Inferior parietal cortex (tissue), 1 donor: ENCODE data around the gene OR1M1.
"Not testable (repeated sequence)": the region's sequence is repeated elsewhere in the genome, so short reads cannot be mapped to it uniquely, and the experiment has no call there.

Source experiments
- DNase-seq: peaks from one replicate; pipeline ENCODE4 v3.0.0-alpha.2; 2016; ENCODE audit errors: extremely low spot score

Gene OR1M1

DNA sequence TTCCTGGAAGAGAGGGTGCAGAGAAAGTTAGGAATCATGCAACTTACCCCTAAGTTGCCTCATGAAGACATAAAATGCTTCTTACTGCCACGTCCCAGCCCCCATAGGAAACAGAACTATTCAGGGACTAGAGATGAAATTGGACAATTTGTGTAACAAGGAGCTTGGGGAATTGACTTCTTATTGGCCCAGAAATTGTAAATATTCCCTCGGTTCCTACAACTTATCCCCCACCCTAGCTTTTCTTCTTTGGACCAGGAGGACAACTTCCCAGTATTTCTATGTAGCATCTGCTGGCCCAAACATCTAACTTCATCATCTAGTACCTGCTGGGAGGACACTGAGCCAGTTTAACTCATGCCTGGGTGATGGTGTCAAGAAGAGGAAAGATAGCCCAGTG lies at the start of gene OR1M1:
Gene OR1M1, plus strand, starts transcription at position 301 of the 400 bp plus-strand sequence. CDS start 6,184 bp downstream, outside the sequence.
- DNase-seq = no peak

- no peak for DNase-seq
Observed at GRCh38 chr19:9037400-9038062, 49.3 kb upstream of the OR1M1 start.

GRCh38 chr19:9039728-9040127 lies 47.1 kb upstream of the OR1M1 start:
- no peak for DNase-seq

- no peak for DNase-seq
Observed at GRCh38 chr19:9040131-9040530, 46.7 kb upstream of the OR1M1 start.

DNA sequence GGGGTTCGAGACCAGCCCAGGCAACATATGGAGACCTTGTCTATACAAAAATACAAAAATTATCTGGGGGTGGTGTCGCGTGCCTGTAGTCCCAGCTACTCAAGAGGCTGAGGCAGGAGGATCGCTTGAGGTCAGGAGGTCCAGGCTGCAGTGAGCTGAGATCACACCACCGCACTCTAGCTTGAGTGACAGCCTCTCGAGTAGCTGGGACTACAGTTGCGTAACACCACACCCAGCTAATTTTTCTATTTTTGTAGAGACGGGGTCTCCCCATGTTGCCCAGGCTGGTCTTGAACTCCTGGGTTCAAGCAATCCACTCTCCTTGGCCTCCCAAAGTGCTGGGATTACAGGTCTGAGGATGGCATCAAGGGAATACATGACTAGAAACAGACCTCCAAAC lies 45.8 kb upstream of the OR1M1 start:
- DNase-seq = no peak

GRCh38 chr19:9043524-9043923 lies 43.3 kb upstream of the OR1M1 start:
- DNase-seq = no peak

- no peak for DNase-seq
Observed at GRCh38 chr19:9044449-9044848, 42.4 kb upstream of the OR1M1 start.

GRCh38 chr19:9046694-9047093 lies 40.2 kb upstream of the OR1M1 start:
- no peak for DNase-seq

DNA sequence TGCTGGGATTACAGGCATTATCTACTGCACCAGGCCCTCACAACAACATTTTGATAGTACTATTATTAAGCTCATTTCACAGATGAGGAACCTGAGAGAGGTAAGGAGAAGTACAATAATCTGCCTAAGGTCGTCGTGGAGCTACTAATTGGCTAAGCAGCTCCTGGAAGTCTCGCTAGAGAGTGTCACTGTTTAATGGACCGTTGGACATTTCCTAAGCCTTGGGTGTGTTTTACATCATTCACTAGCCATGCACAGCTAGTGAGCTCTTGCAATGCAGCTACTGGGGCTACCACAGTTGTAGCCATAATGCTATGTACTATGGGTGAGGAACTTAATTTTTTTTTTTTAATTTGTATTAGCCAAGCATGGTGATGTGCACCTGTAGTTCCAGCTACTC lies 34.0 kb upstream of the OR1M1 start:
- DNase-seq = no peak

GRCh38 chr19:9053674-9054073 lies 33.2 kb upstream of the OR1M1 start:
- DNase-seq = not testable (repeated sequence)

GRCh38 chr19:9054207-9054606 lies 32.7 kb upstream of the OR1M1 start:
- no peak for DNase-seq

- no peak for DNase-seq
Observed at GRCh38 chr19:9054765-9055164, 32.1 kb upstream of the OR1M1 start.

GRCh38 chr19:9056131-9056530 lies 30.7 kb upstream of the OR1M1 start:
- DNase-seq = not testable (repeated sequence)

GRCh38 chr19:9057505-9058258 lies 29.2 kb upstream of the OR1M1 start:
- DNase-seq = no peak

- no peak for DNase-seq
Observed at GRCh38 chr19:9058905-9059667, 27.8 kb upstream of the OR1M1 start.

DNA sequence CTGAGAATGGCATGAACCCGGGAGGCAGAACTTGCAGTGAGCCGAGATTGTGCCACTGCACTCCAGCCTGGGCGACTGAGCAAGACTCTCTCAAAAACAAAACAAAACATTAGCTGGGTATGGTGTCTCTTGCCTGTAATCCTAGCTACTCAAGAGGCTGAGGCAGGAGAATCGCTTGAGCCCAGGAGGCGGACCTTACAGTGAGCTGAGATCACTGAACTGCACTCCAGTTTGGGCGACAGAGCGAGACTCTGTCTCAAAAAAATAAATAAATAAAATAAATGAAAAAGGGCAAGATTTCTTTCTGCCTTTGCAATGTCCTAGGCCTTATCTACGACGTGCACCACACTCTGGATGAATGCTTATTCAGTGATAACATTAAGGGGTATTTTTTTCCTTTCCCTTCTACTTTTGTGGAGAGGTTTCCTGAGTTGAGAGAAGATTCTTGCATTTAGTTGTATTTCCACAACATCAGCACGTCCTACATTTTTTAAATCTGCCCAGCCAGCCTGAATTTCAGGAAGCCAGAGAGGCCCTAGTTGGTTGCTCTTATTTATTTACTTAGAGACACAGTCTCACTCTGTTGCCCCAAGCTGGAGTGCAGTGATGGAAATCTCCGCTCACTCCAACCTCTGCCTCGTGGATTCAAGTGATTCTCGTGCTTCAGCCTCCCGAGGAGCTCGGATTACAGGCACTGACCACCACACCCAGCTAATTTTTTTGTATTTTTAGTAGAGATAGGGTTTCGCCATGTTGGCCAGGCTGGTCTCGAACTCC lies 26.1 kb upstream of the OR1M1 start:
- no peak for DNase-seq

- no peak for DNase-seq
Observed at GRCh38 chr19:9061879-9062278, 25.0 kb upstream of the OR1M1 start.

DNA sequence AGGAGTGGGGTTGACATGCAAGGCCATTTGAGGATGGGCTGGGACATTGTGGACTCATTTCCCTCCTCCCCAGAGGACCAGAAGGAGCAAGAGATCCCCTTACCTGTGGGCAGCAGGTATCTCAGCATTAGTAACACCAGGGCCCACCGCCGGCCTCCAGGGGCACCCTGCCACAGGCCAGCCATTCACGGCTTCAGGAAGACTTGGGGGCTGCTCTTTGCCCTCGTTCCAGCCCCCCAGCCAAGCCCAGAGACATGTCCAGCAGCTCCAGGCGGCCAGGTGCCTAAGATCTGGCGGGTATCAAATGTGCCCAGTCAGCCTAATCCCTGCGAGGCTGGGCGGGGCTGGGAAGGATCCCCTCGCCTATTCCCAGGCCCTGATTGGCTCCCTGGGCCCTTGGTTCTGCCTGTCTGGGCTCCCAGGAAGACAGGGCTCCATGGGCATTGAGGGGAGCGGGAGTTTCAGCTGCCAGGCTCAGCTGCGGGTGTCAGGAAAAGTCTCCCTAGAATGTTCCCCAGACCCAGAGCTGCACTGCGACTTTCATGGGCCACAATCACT lies 21.3 kb upstream of the OR1M1 start:
- no peak for DNase-seq

DNA sequence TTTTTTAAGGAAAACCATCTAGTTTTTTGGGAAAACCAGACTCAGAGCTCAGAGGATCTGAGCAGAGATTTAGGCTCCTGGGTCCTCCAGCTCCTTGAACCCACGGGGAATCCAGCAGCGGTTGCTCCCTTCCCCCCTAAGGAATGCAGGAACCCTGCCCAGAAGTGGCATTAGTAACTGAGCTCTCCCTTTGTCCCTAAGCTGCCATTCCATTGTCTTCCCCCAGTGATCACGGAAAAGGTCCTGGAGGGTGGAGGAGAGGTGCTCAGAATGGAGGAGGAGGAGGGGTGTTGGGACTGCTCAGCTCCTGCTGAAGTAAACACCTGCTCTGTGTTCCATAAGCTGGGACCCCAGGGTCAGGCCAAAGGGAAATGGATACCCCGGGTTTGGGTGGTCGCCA lies 16.8 kb upstream of the OR1M1 start:
- DNase-seq = no peak

- DNase-seq = not testable (repeated sequence)
Observed at GRCh38 chr19:9071720-9072119, 15.1 kb upstream of the OR1M1 start.

DNA sequence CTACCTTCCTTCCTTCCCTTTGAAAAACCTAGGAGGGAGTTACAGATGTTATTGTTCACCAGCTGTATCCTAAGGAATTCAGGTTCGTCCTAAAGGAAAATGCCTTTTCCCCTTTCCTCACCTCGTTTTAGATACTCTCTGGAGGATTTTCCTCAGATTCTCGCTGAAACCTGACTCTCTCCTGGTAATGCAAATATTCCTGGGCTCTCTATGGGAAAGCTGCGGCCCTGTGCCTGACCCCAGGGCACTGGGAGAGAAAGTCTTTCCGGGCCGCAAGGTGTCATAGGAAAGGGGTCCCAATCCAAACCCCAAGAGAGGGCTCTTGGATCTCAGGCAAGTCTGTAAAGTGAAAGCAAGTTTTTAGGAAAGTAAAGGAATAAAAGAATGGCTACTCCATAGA lies 13.1 kb upstream of the OR1M1 start:
- DNase-seq = no peak
